ENCODE measurements around the gene LAMP5. TPM values are rescaled to one million over a fixed set of nuclear protein-coding genes. Genes with fewer than 3 reads are reported as not detected.

The LAMP5 gene
- total and polyA plus RNA-seq, 12 donors = 0.35 to 6.6 (median 1.4) TPM

- no peak for TF ChIP-seq CTCF (IDR thresholded peaks at IDR 0.05)
- TF ChIP-seq POLR2A (IDR thresholded peaks at IDR 0.05) = no peak
- Histone ChIP-seq H3K36me3 (replicated peaks in 1 of 2) (no peaks in the 10 kb centered on the region), H3K27me3 (no peaks in the 10 kb centered on the region), H3K9me3 (replicated peaks in 1 of 3) (no peaks in the 10 kb centered on the region), H3K4me1 (replicated peaks in 1 of 2) (no peaks in the 10 kb centered on the region), H3K4me3 (no peak overlapping the region), H3K27ac (no peak overlapping the region)
- intact Hi-C loops (cut with DNase I) = no loop called here
- DNase-seq = no peak
Measured at GRCh38 chr20:9475456-9475855, 38.9 kb upstream of the LAMP5 start.

GRCh38 chr20:9476174-9476573 lies 38.2 kb upstream of the LAMP5 start:
- TF ChIP-seq CTCF (IDR thresholded peaks at IDR 0.05) = no peak
- TF ChIP-seq POLR2A (IDR thresholded peaks at IDR 0.05) = no peak
- intact Hi-C loops (cut with DNase I) = no loop called here
- 61 to 78% (median 70%) methylated on average over 4 of the region's 4 CpGs for WGBS, 4 donors
- no peaks in the 10 kb centered on the region for H3K27me3 ChIP-seq
- no peaks in the 10 kb centered on the region for H3K36me3 ChIP-seq (replicated peaks in 1 of 2)
- no peak for DNase-seq
- H3K27ac ChIP-seq = no peak overlapping the region
- H3K9me3 ChIP-seq (replicated peaks in 1 of 3) = no peaks in the 10 kb centered on the region
- no peak overlapping the region for H3K4me3 ChIP-seq
- H3K4me1 ChIP-seq (replicated peaks in 1 of 2) = no peaks in the 10 kb centered on the region

- no peak overlapping the region for H3K27ac ChIP-seq
- no peaks in the 10 kb centered on the region for H3K36me3 ChIP-seq (replicated peaks in 1 of 2)
- no peaks in the 10 kb centered on the region for H3K4me1 ChIP-seq (replicated peaks in 1 of 2)
- no peaks in the 10 kb centered on the region for H3K9me3 ChIP-seq (replicated peaks in 1 of 3)
- intact Hi-C loops (cut with DNase I) = no loop called here
- TF ChIP-seq POLR2A (IDR thresholded peaks at IDR 0.05) (no peak), CTCF (IDR thresholded peaks at IDR 0.05) (no peak)
- H3K4me3 ChIP-seq = no peak overlapping the region
- 63 to 74% (median 69%) methylated on average over 7 of the region's 7 CpGs for WGBS, 4 donors
- no peak for DNase-seq
- H3K27me3 ChIP-seq = no peaks in the 10 kb centered on the region
Measured at GRCh38 chr20:9476637-9477036, 37.8 kb upstream of the LAMP5 start.

GRCh38 chr20:9478771-9479170 lies 35.6 kb upstream of the LAMP5 start:
- WGBS, 4 donors = 69 to 80% (median 74%) methylated on average over 4 of the region's 4 CpGs
- H3K27ac ChIP-seq = no peak overlapping the region

More at GRCh38 chr20:9478771-9479170, 35.6 kb upstream of the LAMP5 start:
- TF ChIP-seq CTCF (IDR thresholded peaks at IDR 0.05) (no peak), POLR2A (IDR thresholded peaks at IDR 0.05) (no peak)
- intact Hi-C loops (cut with DNase I) = no loop called here
- H3K4me1 ChIP-seq (replicated peaks in 1 of 2) = no peaks in the 10 kb centered on the region
- no peak overlapping the region for H3K4me3 ChIP-seq
- no peaks in the 10 kb centered on the region for H3K27me3 ChIP-seq
- DNase-seq = no peak
- no peaks in the 10 kb centered on the region for H3K9me3 ChIP-seq (replicated peaks in 1 of 3)
- no peaks in the 10 kb centered on the region for H3K36me3 ChIP-seq (replicated peaks in 1 of 2)
